HG03571 (cell line): Measurements from ENCODE around the gene HEPH.
"Not testable (repeated sequence)": the region's sequence is repeated elsewhere in the genome, so short reads cannot be mapped to it uniquely, and the experiment has no call there.

Experiments used
- ATAC-seq: cut with Tn5 transposase; IDR thresholded peaks from one replicate; pipeline ENCODE4 v1.9.1; 2021; ENCODE audit not compliant: unreplicated experiment

Gene HEPH, protein sequence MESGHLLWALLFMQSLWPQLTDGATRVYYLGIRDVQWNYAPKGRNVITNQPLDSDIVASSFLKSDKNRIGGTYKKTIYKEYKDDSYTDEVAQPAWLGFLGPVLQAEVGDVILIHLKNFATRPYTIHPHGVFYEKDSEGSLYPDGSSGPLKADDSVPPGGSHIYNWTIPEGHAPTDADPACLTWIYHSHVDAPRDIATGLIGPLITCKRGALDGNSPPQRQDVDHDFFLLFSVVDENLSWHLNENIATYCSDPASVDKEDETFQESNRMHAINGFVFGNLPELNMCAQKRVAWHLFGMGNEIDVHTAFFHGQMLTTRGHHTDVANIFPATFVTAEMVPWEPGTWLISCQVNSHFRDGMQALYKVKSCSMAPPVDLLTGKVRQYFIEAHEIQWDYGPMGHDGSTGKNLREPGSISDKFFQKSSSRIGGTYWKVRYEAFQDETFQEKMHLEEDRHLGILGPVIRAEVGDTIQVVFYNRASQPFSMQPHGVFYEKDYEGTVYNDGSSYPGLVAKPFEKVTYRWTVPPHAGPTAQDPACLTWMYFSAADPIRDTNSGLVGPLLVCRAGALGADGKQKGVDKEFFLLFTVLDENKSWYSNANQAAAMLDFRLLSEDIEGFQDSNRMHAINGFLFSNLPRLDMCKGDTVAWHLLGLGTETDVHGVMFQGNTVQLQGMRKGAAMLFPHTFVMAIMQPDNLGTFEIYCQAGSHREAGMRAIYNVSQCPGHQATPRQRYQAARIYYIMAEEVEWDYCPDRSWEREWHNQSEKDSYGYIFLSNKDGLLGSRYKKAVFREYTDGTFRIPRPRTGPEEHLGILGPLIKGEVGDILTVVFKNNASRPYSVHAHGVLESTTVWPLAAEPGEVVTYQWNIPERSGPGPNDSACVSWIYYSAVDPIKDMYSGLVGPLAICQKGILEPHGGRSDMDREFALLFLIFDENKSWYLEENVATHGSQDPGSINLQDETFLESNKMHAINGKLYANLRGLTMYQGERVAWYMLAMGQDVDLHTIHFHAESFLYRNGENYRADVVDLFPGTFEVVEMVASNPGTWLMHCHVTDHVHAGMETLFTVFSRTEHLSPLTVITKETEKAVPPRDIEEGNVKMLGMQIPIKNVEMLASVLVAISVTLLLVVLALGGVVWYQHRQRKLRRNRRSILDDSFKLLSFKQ

DNA sequence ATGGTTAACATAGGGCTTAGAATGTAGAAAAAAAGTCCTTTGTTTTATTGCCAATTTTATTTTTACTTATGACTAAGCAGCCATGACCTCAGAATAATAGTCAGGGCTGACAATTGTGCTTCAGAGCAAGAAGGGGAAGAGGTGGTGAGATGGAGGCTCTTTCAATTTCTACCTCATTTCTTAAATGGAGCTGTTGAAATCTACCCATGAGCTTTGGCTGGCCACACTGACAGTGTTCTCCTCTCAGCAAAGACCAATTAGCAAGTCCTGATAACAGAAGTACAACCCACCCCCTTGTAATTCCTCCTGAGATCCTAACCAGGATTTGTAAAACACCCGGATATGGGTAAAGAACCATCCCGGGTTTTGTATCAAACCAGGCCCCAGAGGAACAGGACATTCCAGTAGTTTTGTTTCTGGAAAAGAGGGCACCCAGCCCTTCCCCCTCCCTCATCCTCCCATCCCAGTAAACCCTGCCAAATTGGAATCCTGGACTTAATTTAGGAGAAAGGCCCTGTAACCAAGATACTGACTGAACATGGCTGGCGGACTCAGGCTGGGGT is at the start of gene HEPH:
Gene HEPH, plus strand, starts transcription at position 399 of the 563 bp plus-strand sequence. CDS start 6,324 bp downstream, outside the sequence.
- ATAC-seq = peak; percentile 75

DNA sequence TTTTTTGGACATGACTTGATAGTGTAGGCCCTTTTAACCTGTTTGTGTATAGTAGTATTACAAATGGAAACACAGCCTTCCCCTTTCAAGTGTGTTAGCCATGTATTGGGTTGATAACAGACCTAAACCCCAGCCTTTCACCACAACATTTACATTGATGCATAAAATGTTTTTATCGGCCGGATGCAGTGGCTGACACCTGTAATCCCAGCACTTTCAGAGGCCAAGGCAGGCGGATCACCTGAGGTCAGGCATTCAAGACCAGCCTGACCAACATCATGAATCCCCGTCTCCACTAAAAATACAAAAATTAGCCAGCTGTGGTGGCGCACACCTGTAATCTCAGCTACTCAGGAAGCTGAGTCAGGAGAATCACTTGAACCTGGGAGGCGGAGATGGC is 45.3 kb upstream of the HEPH start:
- not testable (repeated sequence) for ATAC-seq

DNA sequence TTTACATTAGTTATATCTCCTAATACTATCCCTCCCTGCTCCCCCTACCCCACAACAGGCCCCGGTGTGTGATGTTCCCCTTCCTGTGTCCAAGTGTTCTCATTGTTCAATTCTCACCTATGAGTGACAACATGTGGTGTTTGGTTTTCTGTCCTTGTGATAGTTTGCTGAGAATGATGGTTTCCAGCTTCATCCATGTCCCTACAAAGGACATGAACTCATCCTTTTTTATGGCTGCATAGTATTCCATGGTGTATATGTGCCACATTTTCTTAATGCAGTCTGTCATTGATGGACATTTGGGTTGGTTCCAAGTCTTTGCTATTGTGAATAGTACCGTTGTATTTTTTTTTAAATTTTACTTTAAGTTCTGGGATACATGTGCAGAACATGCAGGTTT is 42.7 kb upstream of the HEPH start:
- not testable (repeated sequence) for ATAC-seq

DNA sequence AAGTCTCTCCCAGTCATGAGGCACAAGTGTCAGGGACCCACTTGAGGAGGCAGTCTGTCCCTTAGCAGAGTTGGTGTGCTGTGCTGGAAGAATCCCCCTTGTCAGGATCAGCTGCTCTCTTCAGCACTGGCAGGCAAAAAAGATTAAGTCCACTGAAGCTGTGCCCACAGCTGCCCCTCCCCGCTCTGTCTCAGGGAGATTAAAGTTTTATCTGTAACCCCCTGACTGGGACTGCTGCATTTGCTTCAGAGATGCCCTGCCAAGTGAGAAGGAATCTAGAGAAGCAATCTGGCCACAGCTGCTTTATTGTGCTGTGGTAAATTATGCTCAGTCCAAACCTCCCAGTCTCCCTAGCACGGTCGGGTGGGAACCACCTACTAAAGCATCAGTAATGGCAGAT is 37.4 kb upstream of the HEPH start:
- no peak for ATAC-seq

DNA sequence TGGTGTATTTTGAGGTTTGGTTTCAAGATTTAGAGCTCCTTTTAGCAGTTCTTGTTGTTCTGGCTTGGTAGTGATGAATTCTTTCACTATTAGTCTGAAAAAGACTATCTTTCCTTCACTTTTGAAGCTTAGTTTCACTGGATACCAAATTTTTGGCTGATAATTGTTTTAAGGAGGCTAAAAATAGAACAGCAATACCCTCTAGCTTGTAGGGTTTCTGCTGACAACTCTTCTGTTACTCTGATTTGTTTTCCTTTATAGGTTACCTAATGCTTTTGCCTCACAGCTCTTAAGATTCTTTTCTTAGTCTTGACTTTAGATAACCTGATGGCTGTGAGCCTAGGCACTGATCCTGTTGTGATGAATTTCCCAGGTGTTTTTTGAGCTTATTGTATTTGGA is 33.6 kb upstream of the HEPH start:
- no peak for ATAC-seq

DNA sequence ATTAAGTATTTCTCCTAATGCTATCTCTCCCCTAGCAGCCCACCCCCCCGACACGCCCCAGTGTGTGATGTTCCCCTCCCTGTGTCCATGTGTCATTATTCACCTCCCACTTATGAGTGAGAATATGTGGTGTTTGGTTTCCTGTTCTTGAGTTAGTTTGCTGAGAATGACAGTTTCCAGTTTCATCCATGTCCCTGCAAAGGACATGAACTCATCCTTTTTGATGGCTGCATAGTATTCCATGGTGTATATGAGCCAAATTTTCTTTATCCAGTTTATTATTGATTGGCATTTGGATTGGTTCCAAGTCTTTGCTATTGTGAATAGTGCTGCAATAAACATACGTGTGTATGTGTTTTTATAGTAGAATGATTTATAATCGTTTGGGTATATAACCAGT is 28.8 kb upstream of the HEPH start:
- ATAC-seq = not testable (repeated sequence)

DNA sequence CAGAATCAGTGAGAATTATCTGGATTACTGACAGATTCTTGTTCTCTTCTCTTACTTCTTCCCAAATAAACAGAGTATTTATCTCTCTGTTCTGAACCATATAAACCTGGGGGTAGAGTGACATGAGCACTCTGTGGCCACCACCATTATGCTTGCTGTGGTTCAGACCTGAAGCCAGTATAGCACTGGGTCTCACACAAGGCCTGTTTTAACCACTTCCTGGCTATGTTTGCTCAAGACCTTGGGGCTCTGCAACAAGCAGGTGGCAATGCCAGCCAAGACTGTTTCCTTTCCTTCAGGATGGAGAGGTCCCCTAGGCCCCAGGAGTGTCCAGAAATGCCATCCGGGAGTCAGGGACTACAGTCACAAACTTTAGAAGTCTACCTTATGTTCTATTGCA is 21.7 kb upstream of the HEPH start:
- ATAC-seq = no peak

DNA sequence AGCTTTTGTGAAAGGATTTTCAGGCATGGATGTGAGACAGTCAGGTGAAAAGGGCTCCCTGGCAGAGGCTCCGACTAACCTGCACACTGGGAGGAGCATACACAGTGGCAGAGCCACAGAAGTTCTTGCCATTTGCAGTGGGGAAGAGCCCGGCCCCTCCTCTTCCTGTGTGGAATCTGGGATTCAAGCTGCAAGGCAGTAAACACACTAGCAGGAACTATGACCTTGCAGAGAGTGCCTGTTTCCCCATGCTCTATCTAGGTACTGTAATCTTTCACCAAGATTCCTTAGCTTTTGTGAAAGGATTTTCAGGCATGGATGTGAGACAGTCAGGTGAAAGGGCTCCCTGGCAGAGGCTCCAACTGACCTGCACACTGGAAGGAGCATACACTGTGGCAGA is 19.8 kb upstream of the HEPH start:
- ATAC-seq = no peak

DNA sequence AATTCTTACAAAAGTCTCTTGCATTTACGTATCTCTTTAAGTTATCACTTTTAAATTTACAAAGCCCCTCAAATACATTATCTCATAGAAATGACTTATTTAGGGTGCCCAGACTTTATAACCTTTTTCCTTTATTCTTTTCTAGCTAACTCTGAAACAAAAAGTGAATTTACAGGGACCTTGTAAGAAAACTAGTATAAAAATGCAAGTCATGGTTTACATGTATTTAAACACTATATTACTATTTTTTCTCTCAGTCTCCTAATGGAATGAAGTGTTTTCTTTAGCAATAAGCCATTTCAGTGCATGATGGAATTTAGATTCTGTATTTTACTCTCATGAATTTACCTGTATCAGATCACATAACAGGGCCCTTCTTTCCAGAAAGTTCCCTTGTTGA is 14.5 kb upstream of the HEPH start:
- no peak for ATAC-seq

DNA sequence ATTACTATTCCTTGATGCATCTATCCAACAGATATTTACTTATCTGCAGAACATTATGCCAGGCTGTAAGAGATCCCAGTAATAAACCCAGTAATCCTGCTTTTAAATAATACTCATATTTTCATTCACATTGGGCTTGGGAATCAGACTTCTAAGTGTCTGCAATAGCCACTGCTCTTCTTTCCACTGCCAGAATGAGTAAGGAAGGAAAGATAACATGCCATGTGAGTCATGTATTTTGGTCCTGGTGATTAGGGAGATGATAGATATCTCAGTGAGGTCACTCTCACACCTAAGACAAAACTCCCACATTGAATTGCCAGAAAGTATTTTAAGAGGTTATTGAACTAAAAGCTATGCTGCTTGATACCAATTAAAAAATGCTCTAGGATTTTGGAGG is 13.9 kb upstream of the HEPH start:
- no peak for ATAC-seq

DNA sequence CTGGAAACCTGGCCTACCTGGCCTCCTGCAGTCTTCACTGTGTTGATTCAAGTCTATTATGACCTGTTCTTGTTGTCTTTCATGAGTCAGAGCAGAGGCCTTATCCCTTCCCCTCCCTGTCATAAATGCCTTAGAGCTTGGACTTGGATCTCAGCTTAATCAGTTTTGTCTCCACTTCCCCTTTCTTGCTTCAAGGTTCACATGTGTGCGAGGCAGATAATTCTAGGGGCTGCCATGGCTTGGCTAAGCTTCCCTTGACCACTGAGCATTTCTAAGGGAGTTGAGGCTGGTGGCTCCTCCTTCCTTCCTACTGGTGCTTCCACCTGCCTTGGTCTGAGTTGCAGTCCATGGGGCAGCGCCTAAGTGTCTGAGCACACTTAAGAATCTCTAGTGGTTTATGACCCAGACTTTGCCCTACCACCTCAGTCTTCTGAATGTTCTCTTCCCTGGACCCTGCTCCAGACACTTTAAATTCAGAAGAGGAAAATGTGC is 1.7 kb upstream of the HEPH start:
- no peak for ATAC-seq

DNA sequence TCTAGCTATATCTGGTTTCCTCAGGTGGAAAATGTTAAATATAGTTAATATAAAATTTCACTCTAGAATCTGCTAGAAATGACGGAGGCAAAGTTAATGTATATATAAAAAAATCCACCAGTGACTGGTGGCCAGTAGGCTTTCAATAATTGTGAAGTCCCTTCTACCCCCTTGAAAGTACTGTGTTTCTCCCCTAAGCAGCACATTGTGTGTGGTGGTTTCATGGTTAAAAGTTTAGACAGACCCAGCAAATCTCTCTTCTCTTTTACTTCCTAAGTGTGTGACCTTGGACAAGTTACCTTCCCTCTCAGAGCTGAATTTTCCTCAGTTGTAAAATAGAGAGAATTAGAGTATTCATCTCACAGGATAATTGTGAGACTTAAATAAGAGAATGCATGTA is 600 bp upstream of the HEPH start:
- peak; percentile 60 for ATAC-seq

DNA sequence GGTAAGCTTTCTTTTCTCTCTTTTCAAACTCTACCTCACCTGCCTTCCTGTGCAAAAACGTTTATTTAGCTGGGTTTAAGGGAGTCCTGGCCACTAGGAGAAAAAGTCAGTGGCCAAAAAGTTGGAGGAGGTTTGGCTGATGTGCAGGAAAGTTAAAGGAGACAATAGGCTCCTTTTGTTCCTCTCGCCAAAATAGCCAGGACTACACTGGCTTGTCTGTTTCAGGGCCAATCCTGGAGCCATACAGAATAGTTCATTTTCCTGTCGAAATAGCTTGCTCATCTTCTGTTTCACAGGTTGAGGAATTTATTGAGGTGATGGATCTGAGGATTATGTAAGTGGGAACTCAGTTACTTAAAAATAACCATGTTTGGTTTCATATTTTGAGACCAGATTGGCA is 423 bp downstream of the HEPH start:
- ATAC-seq = no peak

DNA sequence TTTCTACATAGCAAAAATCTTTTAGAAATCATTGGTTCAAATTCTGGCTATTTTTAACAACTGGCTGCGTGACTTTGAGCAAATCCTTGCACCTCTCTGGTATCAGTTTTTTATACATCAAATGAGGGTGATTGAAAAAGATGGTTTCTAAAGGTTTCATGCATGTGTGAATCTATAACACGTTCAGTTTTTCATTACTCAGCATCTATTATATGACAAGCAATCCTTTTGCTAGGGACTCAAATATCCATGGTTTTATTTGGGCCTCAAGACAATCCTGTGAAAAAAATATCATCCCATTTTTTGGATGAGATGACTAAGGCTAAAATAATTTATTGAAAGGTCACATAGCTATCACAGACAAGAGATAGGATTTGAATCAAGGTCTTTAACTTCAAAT is 884 bp downstream of the HEPH start:
- ATAC-seq = no peak

DNA sequence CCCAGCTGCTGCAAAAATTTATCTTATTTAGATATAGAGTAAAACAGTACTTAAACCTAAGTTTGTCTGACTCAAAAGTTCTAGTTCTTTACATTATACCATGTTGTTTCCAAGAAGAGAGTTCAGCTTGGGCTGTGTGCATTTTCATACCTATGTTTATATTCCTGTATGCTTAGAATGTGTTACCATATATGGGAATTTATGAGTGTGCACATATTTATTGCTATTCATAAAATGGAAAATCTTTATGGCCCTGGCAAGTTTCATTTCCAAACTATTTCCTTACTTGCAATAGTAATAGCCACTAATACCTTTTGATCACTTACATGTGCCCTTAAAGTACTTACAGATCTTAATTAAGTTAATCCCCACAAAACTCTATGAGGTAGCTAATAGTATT is 2.6 kb downstream of the HEPH start:
- no peak for ATAC-seq

DNA sequence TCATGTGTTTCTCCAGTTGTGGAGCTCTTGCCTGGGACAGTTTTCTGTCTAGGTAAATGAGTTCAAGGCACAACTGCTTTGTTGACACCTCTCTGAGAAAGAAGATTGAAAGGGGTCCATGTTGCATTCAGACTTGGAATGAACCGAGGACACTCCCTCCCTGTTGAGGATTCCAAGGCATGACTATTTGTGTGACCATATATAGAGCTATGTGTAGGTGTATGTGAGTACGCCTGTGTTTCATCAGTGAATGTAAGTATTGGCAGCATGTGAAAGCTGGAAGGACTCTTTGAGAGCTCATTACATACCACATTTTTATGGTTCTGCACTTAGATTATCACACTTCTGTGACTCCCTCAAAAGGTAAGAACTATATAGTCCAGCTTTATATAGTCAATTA is 3.4 kb downstream of the HEPH start:
- no peak for ATAC-seq

DNA sequence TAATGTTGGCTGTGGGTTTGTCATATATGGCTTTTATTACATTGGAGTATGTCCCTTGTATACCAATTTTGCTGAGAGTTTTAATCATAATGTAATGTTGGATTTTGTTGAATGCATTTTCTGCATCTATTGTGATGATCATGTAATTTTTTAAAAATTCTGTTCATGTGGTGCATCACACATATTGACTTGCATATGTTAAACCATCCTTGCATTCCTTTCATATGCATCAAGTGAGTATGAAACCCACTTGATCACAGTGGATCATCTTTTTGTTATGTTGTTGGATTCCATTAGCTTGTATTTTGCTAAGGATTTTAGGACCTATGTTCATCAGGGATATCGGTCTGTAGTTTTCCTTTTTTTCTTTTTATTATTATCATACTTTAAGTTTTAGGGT is 12.1 kb downstream of the HEPH start:
- no peak for ATAC-seq

DNA sequence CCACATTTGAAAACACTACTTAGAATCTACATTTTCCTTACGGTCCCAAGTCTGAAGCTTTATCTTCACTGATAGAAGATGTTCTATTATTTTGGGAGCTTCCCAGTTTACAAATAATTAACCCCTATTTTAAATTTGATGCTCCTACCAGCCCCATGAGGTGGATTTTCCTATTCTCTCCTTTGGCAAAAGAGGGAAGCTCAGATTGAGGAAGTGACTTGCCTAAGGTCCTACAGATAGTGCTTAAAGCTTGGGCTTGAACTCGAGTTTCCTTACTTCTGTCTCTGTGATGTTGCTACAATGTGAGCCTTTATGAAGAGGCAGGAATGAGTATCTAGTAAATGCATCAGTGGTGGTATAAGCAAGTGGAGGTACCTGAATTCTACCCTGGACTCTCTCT is 27.5 kb downstream of the HEPH start:
- ATAC-seq = no peak

DNA sequence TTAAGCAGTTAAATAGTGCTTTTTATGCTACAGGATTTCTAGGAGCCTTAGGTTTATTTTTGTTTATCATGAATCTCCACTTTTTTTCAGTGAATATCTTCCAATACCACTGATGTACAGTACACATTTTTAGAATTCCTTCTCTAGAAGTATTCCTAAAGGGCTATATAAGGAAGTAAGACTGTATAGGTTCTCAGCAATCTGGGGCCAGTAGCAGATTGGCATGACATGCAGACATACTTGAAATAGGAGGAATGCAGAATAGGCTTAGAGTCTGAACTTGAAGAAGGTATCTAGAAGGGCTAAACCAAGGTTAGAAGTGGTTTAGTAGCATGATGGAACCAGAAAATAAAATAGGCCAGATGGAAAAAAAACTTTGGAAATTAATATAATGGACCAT is 29.8 kb downstream of the HEPH start:
- no peak for ATAC-seq

DNA sequence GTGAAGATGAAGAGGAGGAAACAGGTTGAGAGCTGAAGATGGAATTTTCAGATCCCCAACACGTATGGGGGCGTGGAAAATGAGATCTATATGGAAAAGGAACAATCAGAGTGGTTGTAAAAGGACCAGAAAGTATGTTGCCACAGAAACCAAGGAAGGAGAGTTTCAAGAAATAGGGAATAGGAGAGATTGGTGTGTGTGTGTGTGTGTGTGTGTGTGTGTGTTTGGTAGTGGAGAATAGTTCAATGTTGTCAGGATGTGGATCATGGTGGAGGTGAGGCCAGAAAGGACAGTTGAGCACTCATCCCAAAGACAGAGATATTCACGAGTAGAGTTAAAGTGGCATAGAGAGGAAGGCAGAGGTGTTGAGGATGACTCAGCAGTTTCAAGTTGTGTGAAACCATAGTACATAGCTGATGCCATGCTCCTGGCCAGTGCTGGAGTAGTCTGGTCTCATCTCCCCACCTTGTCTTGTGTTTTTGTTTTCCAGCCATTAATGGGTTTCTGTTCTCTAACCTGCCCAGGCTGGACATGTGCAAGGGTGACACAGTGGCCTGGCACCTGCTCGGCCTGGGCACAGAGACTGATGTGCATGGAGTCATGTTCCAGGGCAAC is 36.1 kb downstream of the HEPH start:
- ATAC-seq = no peak
